HEK293 (cell line): ENCODE results near the gene ENTPD3.

Experiments used
- CTCF ChIP-seq: fragments of 450-650 bp; formaldehyde crosslinking; IDR thresholded peaks from 2 replicates; pipeline ENCODE4 v1.5.1; 2016; ENCODE audit warnings: missing biosample characterization, missing genetic modification characterization
- PBX3 ChIP-seq: sonication (generic); formaldehyde crosslinking; IDR thresholded peaks from 2 replicates; pipeline ENCODE4 v1.8.1; 2022; ENCODE audit warnings: mild to moderate bottlenecking, moderate library complexity, missing genetic modification reagents
- REST ChIP-seq: fragments of 450-650 bp; formaldehyde crosslinking; IDR thresholded peaks from 2 replicates; pipeline ENCODE4 v1.5.1; 2016; ENCODE audit warnings: missing biosample characterization, missing genetic modification characterization
- SCRT2 ChIP-seq: fragments of 450-650 bp; formaldehyde crosslinking; IDR thresholded peaks from 2 replicates; pipeline ENCODE4 v1.5.1; 2016; ENCODE audit warnings: missing biosample characterization, missing genetic modification characterization
- YY1 ChIP-seq: fragments of 450-650 bp; formaldehyde crosslinking; IDR thresholded peaks from 2 replicates; pipeline ENCODE4 v1.5.1; 2018; ENCODE audit warnings: missing biosample characterization, missing genetic modification characterization
- ZBTB10 ChIP-seq: fragments of 450-650 bp; formaldehyde crosslinking; IDR thresholded peaks from 2 replicates; pipeline ENCODE4 v1.5.1; 2016; ENCODE audit warnings: missing biosample characterization, missing genetic modification characterization
- ZBTB49 ChIP-seq: fragments of 450-650 bp; formaldehyde crosslinking; IDR thresholded peaks from 2 replicates; pipeline ENCODE4 v1.5.1; 2016; ENCODE audit warnings: missing biosample characterization, missing genetic modification characterization, low read depth
- ZFP3 ChIP-seq: fragments of 450-650 bp; formaldehyde crosslinking; IDR thresholded peaks from 2 replicates; pipeline ENCODE4 v1.5.1; 2016; ENCODE audit warnings: low read depth, missing biosample characterization, missing genetic modification characterization
- ZNF16 ChIP-seq: fragments of 450-650 bp; formaldehyde crosslinking; IDR thresholded peaks from 2 replicates; pipeline ENCODE4 v1.5.1; 2016; ENCODE audit warnings: low read depth, missing biosample characterization, missing genetic modification characterization
- ZNF18 ChIP-seq: fragments of 450-650 bp; formaldehyde crosslinking; IDR thresholded peaks from 2 replicates; pipeline ENCODE4 v1.5.1; 2016; ENCODE audit warnings: missing biosample characterization, missing genetic modification characterization
- ZNF350 ChIP-seq: fragments of 450-650 bp; formaldehyde crosslinking; IDR thresholded peaks from 2 replicates; pipeline ENCODE4 v1.5.0; 2017; ENCODE audit warnings: missing biosample characterization, mild to moderate bottlenecking, missing genetic modification characterization
- ZNF549 ChIP-seq: fragments of 450-650 bp; IDR thresholded peaks from 2 replicates; pipeline ENCODE4 v1.5.1; 2018; ENCODE audit warnings: missing biosample characterization, missing genetic modification characterization, mild to moderate bottlenecking, inconsistent platforms, moderate library complexity
- ZNF561 ChIP-seq: fragments of 450-650 bp; IDR thresholded peaks from 2 replicates; pipeline ENCODE4 v1.5.1; 2018; ENCODE audit warnings: missing biosample characterization, missing genetic modification characterization, borderline replicate concordance
- ZNF830 ChIP-seq: fragments of 450-650 bp; IDR thresholded peaks from 2 replicates; pipeline ENCODE4 v1.5.0; 2018; ENCODE audit warnings: missing biosample characterization, missing genetic modification characterization, low read depth, mild to moderate bottlenecking, moderate library complexity

- TF ChIP-seq CTCF (tag by site-specific recombination) (no peak), ZFP3 (tag by site-specific recombination) (no peak), SCRT2 (tag by site-specific recombination) (no peak), REST (tag by site-specific recombination) (no peak), ZNF549 (tag by site-specific recombination) (no peak), YY1 (no peak), ZNF830 (tag by site-specific recombination) (no peak), ZBTB49 (tag by site-specific recombination) (no peak), ZNF16 (no peak), ZBTB10 (tag by site-specific recombination) (no peak), ZNF561 (no peak), ZNF350 (tag by site-specific recombination) (no peak), ZNF18 (tag by site-specific recombination) (no peak), PBX3 (CRISPR knock-in tag) (no peak)
Measured at GRCh38 chr3:40452057-40452456, 65.1 kb downstream of the ENTPD3 start.
